Neuron (in vitro differentiated cells): ENCODE data around the gene CWC27.

Source experiments
- H2AFZ ChIP-seq: one replicate; pipeline ENCODE4 v1.6.1; 2013; ENCODE audit warnings: low read depth, mild to moderate bottlenecking, inconsistent platforms, low read length, moderate library complexity
- H3K27me3 ChIP-seq: one replicate; pipeline ENCODE4 v1.6.1; 2013; ENCODE audit warnings: low read length; ENCODE audit not compliant: insufficient read depth
- H3K36me3 ChIP-seq: one replicate; pipeline ENCODE4 v1.6.1; 2013; ENCODE audit warnings: low read length; ENCODE audit not compliant: insufficient read depth
- H3K4me1 ChIP-seq: one replicate; pipeline ENCODE4 v1.6.1; 2013; ENCODE audit warnings: low read length; ENCODE audit not compliant: insufficient read depth
- H3K4me3 ChIP-seq: 2 replicates; pipeline ENCODE4 v1.5.1; 2013; ENCODE audit warnings: mild to moderate bottlenecking, low read length, moderate library complexity
- H3K9me3 ChIP-seq: one replicate; pipeline ENCODE4 v1.6.1; 2013; ENCODE audit warnings: low read length

Gene CWC27

GRCh38 chr5:65066387-65067146 is 297.8 kb downstream of the CWC27 start:
- Histone ChIP-seq H2AFZ (no peak overlapping the region), H3K9me3 (no peaks in the 10 kb centered on the region), H3K4me1 (no peaks in the 10 kb centered on the region), H3K4me3 (no peak overlapping the region), H3K36me3 (no peaks in the 10 kb centered on the region), H3K27me3 (no peaks in the 10 kb centered on the region)

DNA sequence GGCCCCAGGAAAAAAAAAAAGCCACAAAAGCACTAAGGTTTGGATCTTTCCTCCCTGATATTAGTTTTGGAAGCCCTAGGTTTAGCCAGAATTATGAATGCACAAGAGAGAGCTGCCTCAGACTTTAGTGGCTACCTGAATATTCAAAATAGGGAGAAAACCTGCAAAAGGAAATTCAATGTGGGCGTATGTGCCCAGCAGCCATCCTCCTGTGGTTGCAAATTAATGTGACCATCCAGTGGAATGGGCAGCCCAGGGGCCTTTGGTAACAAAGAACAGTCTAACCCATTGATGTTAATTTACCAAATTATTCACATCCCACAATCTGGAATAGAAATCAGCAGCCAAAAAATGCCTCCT is 298.4 kb downstream of the CWC27 start:
- Histone ChIP-seq H3K27me3 (no peaks in the 10 kb centered on the region), H3K4me3 (no peak overlapping the region), H3K36me3 (no peaks in the 10 kb centered on the region), H2AFZ (no peak overlapping the region), H3K9me3 (no peaks in the 10 kb centered on the region), H3K4me1 (no peaks in the 10 kb centered on the region)
